Pancreas (tissue), 10 donors: Measurements from ENCODE around the gene CIC. TPM values are rescaled to one million over a fixed set of nuclear protein-coding genes. Genes with fewer than 3 reads are reported as not detected.

Experiments used
- ATAC-seq, 4 donors: fragments of 200-7000 bp; cut with Tn5 transposase; one replicate each; pipeline versions ENCODE4 v1.8.0 to v1.9.1; 2020; ENCODE audit warnings: mild to moderate bottlenecking in 4 of 4, moderate library complexity in 4 of 4
- DNase-seq, 6 donors: peaks; one replicate each; pipeline ENCODE4 v3.0.0-alpha.2; 2020
- FAIRE-seq: peaks from 2 replicates; lab custom pipeline; 2012; peaks lifted over from hg19 to GRCh38; lab: Jason Lieb, UNC
- H3K27ac ChIP-seq, 4 donors: fragments of 200-600 bp; sonication (generic); 1 replicate in 3 of 4; 2 replicates in 1 of 4; pipeline versions ENCODE4 v1.5.0 to v1.8.0; 2020
- H3K27me3 ChIP-seq, 4 donors: fragments of 200-600 bp; one replicate each; pipeline ENCODE4 v1.8.0; 2021
- H3K36me3 ChIP-seq, 3 donors: fragments of 200-600 bp; sonication (generic) in 1 of 3; one replicate each; pipeline versions ENCODE4 v1.5.0 to v1.8.0; 2020 to 2021
- H3K4me1 ChIP-seq, 3 donors: fragments of 200-600 bp; one replicate each; pipeline ENCODE4 v1.8.0; 2021
- H3K4me3 ChIP-seq, 4 donors: fragments of 200-600 bp; sonication (generic) in 2 of 4; one replicate each; pipeline versions ENCODE4 v1.5.0 to v1.8.0; 2020 to 2021
- H3K9me3 ChIP-seq, 4 donors: fragments of 200-600 bp; one replicate each; pipeline ENCODE4 v1.8.0; 2021
- CTCF ChIP-seq, 4 donors: fragments of 200-600 bp; sonication (generic) in 3 of 4; IDR thresholded peaks; one replicate each; pipeline versions ENCODE4 v1.5.0 to v1.8.0; 2021; ENCODE audit warnings: antibody characterized with exemption in 4 of 4
- WGBS, 2 donors: extraction: QIAGEN DNeasy Blood & Tissue Kit; methylation state at CpG; one replicate each; pipeline ENCODE4 v1.1.7; 2013; 5-methylcytosine and 5-hydroxymethylcytosine counted together
- intact Hi-C, 3 donors: fragments of 100-400 bp; cut with DNase I; formaldehyde crosslinking; loops; one replicate each; pipeline versions ENCODE4 v1.11.1 to v1.14.2; 2022
- polyA plus RNA-seq, 2 donors: library from polyadenylated mRNA; stranded (reverse); fragments of 200-250 nt; gene quantifications; one replicate each; pipeline ENCODE4 v1.2.3, GENCODE V29; 2013
- total RNA-seq, 6 donors: library from RNA; stranded (reverse); fragmentation: NEBNext Ultra II Directional in 4 of 6; extraction: Animal tissue kit (Norgen Biotek cat#: 25700) in 4 of 6; gene quantifications; one replicate each; pipeline versions ENCODE4 v1.2.1 to v1.2.4, GENCODE V29; 2021 to 2023
- donor health status: healthy with polysubstance abuse.
- donor health status: DM: no; HTN: no; CAD: no; lungs with moderate emphysema.
- donor health status: DM: no; HTN: no; CAD: no.
- donor health status: control.
- donor health status: control.
- donor health status: Bipolar disorder and iron deficiency.
- donor health status: DM: yes; HTN: yes; CAD: no.
- donor health status: DM: no; HTN: no; CAD: no.
- donor health status: DM: no; HTN: no; CAD: no.
- donor health status: DM: yes; HTN: yes; CAD: no.

Gene CIC
- total and polyA plus RNA-seq, 8 donors: 27.7 to 65.0 (median 33.4) TPM

- Histone ChIP-seq H3K4me1 (peaks cover 20 to 53% (median 28%) of the 10 kb centered on the region in 3 donors), H3K4me3 (peak overlapping the region; percentile 60 to 92 (median 61)), H3K9me3 (no peaks in the 10 kb centered on the region), H3K36me3 (no peaks in the 10 kb centered on the region), H3K27me3 (no peaks in the 10 kb centered on the region), H3K27ac (peak overlapping the region; percentile 70 to 90 (median 78))
- WGBS, 2 donors: 1% methylated on average over 48 to 88 of the region's 89 CpGs
- FAIRE-seq (no peak), DNase-seq (peak; percentile 82 to 95 (median 87)), ATAC-seq (peak; percentile 39 to 62 (median 58))
- intact Hi-C loops: no loop called here
- peak; percentile 72 to 93 (median 82) for TF ChIP-seq CTCF (IDR thresholded peaks at IDR 0.05)
These were observed 11.1 kb downstream of the CIC start for GRCh38 chr19:42279902-42280814.

- H3K27ac ChIP-seq: peak overlapping the region; percentile 70 to 90 (median 78)
- peak in 1 of 4 donors; percentile 1 for ATAC-seq
- no peak for FAIRE-seq
- no peaks in the 10 kb centered on the region for H3K9me3 ChIP-seq
- WGBS, 2 donors: 2 to 5% methylated on average over 14 to 20 of the region's 20 CpGs
- intact Hi-C loops: no loop called here
- H3K36me3 ChIP-seq: no peaks in the 10 kb centered on the region
- H3K27me3 ChIP-seq: no peaks in the 10 kb centered on the region
- peak overlapping the region; percentile 60 to 92 (median 61) for H3K4me3 ChIP-seq
- peaks cover 23 to 53% (median 26%) of the 10 kb centered on the region in 3 donors for H3K4me1 ChIP-seq
- TF ChIP-seq CTCF (IDR thresholded peaks at IDR 0.05): no peak
- peak in 1 of 6 donors; percentile 44 for DNase-seq
These were observed 11.7 kb downstream of the CIC start for GRCh38 chr19:42280815-42281145.

- no peaks in the 10 kb centered on the region for H3K27me3 ChIP-seq
- ATAC-seq: peak in 1 of 4 donors; percentile 1
- WGBS, 2 donors: 35 to 41% methylated on average over 19 to 25 of the region's 25 CpGs
- H3K27ac ChIP-seq: peak overlapping the region; percentile 70 to 90 (median 78)
- no peaks in the 10 kb centered on the region for H3K36me3 ChIP-seq
- peak overlapping the region in 3 of 4 donors; percentile 60 to 62 (median 60) for H3K4me3 ChIP-seq
- TF ChIP-seq CTCF (IDR thresholded peaks at IDR 0.05): no peak
- peaks cover 20 to 54% (median 29%) of the 10 kb centered on the region in 3 donors for H3K4me1 ChIP-seq
- FAIRE-seq: no peak
- H3K9me3 ChIP-seq: no peaks in the 10 kb centered on the region
- intact Hi-C loops: no loop called here
- DNase-seq: peak in 4 of 6 donors; percentile 52 to 86 (median 68)
These were observed 12.2 kb downstream of the CIC start for GRCh38 chr19:42281146-42281826.

- FAIRE-seq: no peak
- intact Hi-C loops: no loop called here
These were observed 13.0 kb downstream of the CIC start for GRCh38 chr19:42281827-42282762.

More at GRCh38 chr19:42281827-42282762, 13.0 kb downstream of the CIC start:
- ATAC-seq (no peak), DNase-seq (peak in 4 of 6 donors; percentile 59 to 69 (median 62))
- H3K4me1 ChIP-seq: peaks cover 20 to 54% (median 29%) of the 10 kb centered on the region in 3 donors
- H3K36me3 ChIP-seq: peaks cover 0 to 1% (median under 1%) of the 10 kb centered on the region in 3 donors
- peak overlapping the region in 2 of 4 donors; percentile 60 to 62 for H3K4me3 ChIP-seq
- 38 to 39% methylated on average over 7 of the region's 7 CpGs for WGBS, 2 donors
- H3K27ac ChIP-seq: peak overlapping the region; percentile 70 to 90 (median 78)
- no peaks in the 10 kb centered on the region for H3K9me3 ChIP-seq
- no peak for TF ChIP-seq CTCF (IDR thresholded peaks at IDR 0.05)
- H3K27me3 ChIP-seq: no peaks in the 10 kb centered on the region
